Spleen (tissue), 11 donors: ENCODE results near the gene MICALL2. TPM values are rescaled to one million over a fixed set of nuclear protein-coding genes. Genes with fewer than 3 reads are reported as not detected.

Source experiments
- DNase-seq: peaks from one replicate; pipeline ENCODE4 v3.0.0-alpha.2; 2020
- H3K27ac ChIP-seq, 8 donors: fragments of 200-600 bp; sonication (generic) in 7 of 8; 1 replicate in 4 of 8; 2 replicates in 4 of 8; pipeline versions ENCODE4 v1.5.0 to v1.8.0; 2016 to 2021; ENCODE audit warnings: inconsistent platforms in 4 of 8, mild to moderate bottlenecking in 4 of 8, moderate library complexity in 1 of 8
- H3K27me3 ChIP-seq, 7 donors: fragments of 200-600 bp; sonication (generic) in 6 of 7; replicated peaks in 1 of 7; 1 replicate in 4 of 7; 2 replicates in 3 of 7; pipeline versions ENCODE4 v1.5.0 to v1.8.0; 2016 to 2021; ENCODE audit warnings: inconsistent platforms in 3 of 7, mild to moderate bottlenecking in 1 of 7
- H3K36me3 ChIP-seq, 6 donors: fragments of 200-600 bp; sonication (generic) in 5 of 6; 1 replicate in 4 of 6; 2 replicates in 2 of 6; pipeline versions ENCODE4 v1.5.0 to v1.8.0; 2016 to 2021; ENCODE audit warnings: inconsistent platforms in 2 of 6
- H3K4me1 ChIP-seq, 6 donors: fragments of 200-600 bp; sonication (generic) in 5 of 6; 1 replicate in 3 of 6; 2 replicates in 3 of 6; pipeline versions ENCODE4 v1.5.0 to v1.8.0; 2016 to 2021; ENCODE audit warnings: inconsistent platforms in 3 of 6
- H3K4me3 ChIP-seq, 8 donors: fragments of 200-600 bp; sonication (generic) in 7 of 8; 1 replicate in 4 of 8; 2 replicates in 4 of 8; pipeline versions ENCODE4 v1.5.0 to v1.8.0; 2016 to 2021; ENCODE audit warnings: inconsistent platforms in 4 of 8, mild to moderate bottlenecking in 4 of 8, moderate library complexity in 2 of 8
- H3K9me3 ChIP-seq, 8 donors: fragments of 200-600 bp; sonication (generic) in 7 of 8; 1 replicate in 4 of 8; 2 replicates in 4 of 8; pipeline versions ENCODE4 v1.5.0 to v1.8.0; 2016 to 2021; ENCODE audit warnings: inconsistent platforms in 4 of 8
- CTCF ChIP-seq, 11 experiments: fragments of 200-600 bp in 7 of 11; fragments of 450-650 bp in 4 of 11; sonication (generic) in 4 of 11; IDR thresholded peaks in 8 of 11; conservative IDR thresholded peaks in 3 of 11; 1 replicate in 7 of 11; 2 replicates in 4 of 11; pipeline versions ENCODE4 v1.4.0 to v1.8.0; 2016 to 2021; ENCODE audit warnings: antibody characterized with exemption in 11 of 11, inconsistent platforms in 4 of 11, mild to moderate bottlenecking in 1 of 11
- POLR2A ChIP-seq, 3 donors: fragments of 450-650 bp; IDR thresholded peaks; one replicate each; pipeline ENCODE4 v1.5.1; 2017; ENCODE audit warnings: antibody characterized with exemption in 3 of 3, mild to moderate bottlenecking in 1 of 3
- POLR2AphosphoS5 ChIP-seq, 3 donors: sonication (generic); formaldehyde crosslinking; IDR thresholded peaks; one replicate each; pipeline ENCODE4 v1.5.1; 2017; ENCODE audit warnings: antibody characterized with exemption in 3 of 3
- WGBS, 5 donors: extraction: QIAGEN DNeasy Blood & Tissue Kit in 3 of 5; methylation state at CpG; one replicate each; pipeline versions ENCODE4 v1.1.5 to v1.1.7; 2013 to 2018; 5-methylcytosine and 5-hydroxymethylcytosine counted together
- intact Hi-C: fragments of 100-400 bp; cut with DNase I; formaldehyde crosslinking; loops from one replicate; pipeline ENCODE4 v1.15.0; 2023; ENCODE audit warnings: low total_unique reads
- polyA plus RNA-seq, 3 donors: library from polyadenylated mRNA; stranded (reverse); fragments of 200-250 nt; gene quantifications; one replicate each; pipeline ENCODE4 v1.2.1, GENCODE V29; 2013
- total RNA-seq, 7 donors: library from RNA; depleted of rRNA in 3 of 7; stranded (reverse); fragments of >200 nt in 3 of 7; fragmentation: NEBNext Ultra II Directional in 4 of 7; extraction: Animal tissue kit (Norgen Biotek cat#: 25700) in 4 of 7; gene quantifications; one replicate each; pipeline versions ENCODE4 v1.1.0 to v1.2.1, GENCODE V29; 2016 to 2021
- donor health status: healthy with polysubstance abuse.
- donor health status: DM: no; HTN: no; CAD: no; lungs with moderate emphysema.
- donor health status: DM: no; HTN: no; CAD: no.
- donor health status: Bipolar disorder and iron deficiency.
- donor health status: healthy.
- donor health status: DM: no; HTN: no; CAD: no.
- donor health status: DM: yes; HTN: yes; CAD: no.

Gene MICALL2
- total and polyA plus RNA-seq, 10 donors = 36.3 to 361 (median 96.7) TPM

GRCh38 chr7:1385809-1386622 is 73.3 kb downstream of the MICALL2 start:
- intact Hi-C loops = no loop called here
- Histone ChIP-seq H3K4me3 (no peak overlapping the region), H3K4me1 (no peaks in the 10 kb centered on the region), H3K27me3 (peaks cover 0 to 90% (median 36%) of the 10 kb centered on the region in 7 donors), H3K27ac (no peak overlapping the region), H3K9me3 (peaks cover 0 to 8% (median 0%) of the 10 kb centered on the region in 8 donors), H3K36me3 (no peaks in the 10 kb centered on the region)
- 52 to 66% (median 56%) methylated on average over 23 to 38 of the region's 38 CpGs for WGBS, 5 donors
- DNase-seq = no peak
- TF ChIP-seq CTCF (IDR thresholded peaks at IDR 0.05 in 8 of 11, conservative IDR thresholded peaks at IDR 0.05 in 3 of 11) (no peak), POLR2A (IDR thresholded peaks at IDR 0.05) (no peak), POLR2AphosphoS5 (IDR thresholded peaks at IDR 0.05) (no peak)

GRCh38 chr7:1385086-1385808 is 74.0 kb downstream of the MICALL2 start:
- 53 to 69% (median 63%) methylated on average over 15 to 23 of the region's 23 CpGs for WGBS, 5 donors

More at GRCh38 chr7:1385086-1385808, 74.0 kb downstream of the MICALL2 start:
- Histone ChIP-seq H3K4me3 (no peak overlapping the region), H3K4me1 (no peaks in the 10 kb centered on the region), H3K27me3 (peaks cover 0 to 91% (median 38%) of the 10 kb centered on the region in 7 donors), H3K9me3 (peaks cover 0 to 6% (median 0%) of the 10 kb centered on the region in 8 donors), H3K36me3 (no peaks in the 10 kb centered on the region), H3K27ac (no peak overlapping the region)
- peak; percentile 61 for DNase-seq
- intact Hi-C loops = no loop called here
- TF ChIP-seq POLR2AphosphoS5 (IDR thresholded peaks at IDR 0.05) (no peak), CTCF (IDR thresholded peaks at IDR 0.05 in 8 of 11, conservative IDR thresholded peaks at IDR 0.05 in 3 of 11) (no peak), POLR2A (IDR thresholded peaks at IDR 0.05) (no peak)

Other genes with a start within 250 kb of the MICALL2 start
- gene UNCX, start 226.6 kb downstream of the MICALL2 start, total RNA-seq = not detected
- gene UNCX, start 226.6 kb downstream of the MICALL2 start, polyA plus RNA-seq = not detected
- gene INTS1, start 44.9 kb upstream of the MICALL2 start, total RNA-seq = 10 to 100 TPM; 47.3 to 95.7 (median 79.0) TPM
- 100 to 1,000 TPM in 1 of 3 donors, 10 to 100 TPM in 2; 51.4 to 126 (median 80.3) TPM for gene INTS1, start 44.9 kb upstream of the MICALL2 start, polyA plus RNA-seq
- 10 to 100 TPM; 11.2 to 36.6 (median 27.0) TPM for gene MAFK, start 71.2 kb upstream of the MICALL2 start, total RNA-seq
- gene MAFK, start 71.2 kb upstream of the MICALL2 start, polyA plus RNA-seq = 10 to 100 TPM in 2 of 3 donors, 1 to 10 TPM in 1; 8.9 to 30.4 (median 10.3) TPM
- under 1 TPM in 3 of 7 donors, not detected in 4; 0.17 to 0.39 (median 0.28) TPM for gene TMEM184A, start 96.7 kb upstream of the MICALL2 start, total RNA-seq
- gene TMEM184A, start 96.7 kb upstream of the MICALL2 start, polyA plus RNA-seq = under 1 TPM; 0.09 to 0.26 (median 0.15) TPM
- 10 to 100 TPM; 18.2 to 41.1 (median 23.0) TPM for gene PSMG3, start 110.6 kb upstream of the MICALL2 start, total RNA-seq
- gene PSMG3, start 110.6 kb upstream of the MICALL2 start, polyA plus RNA-seq = 10 to 100 TPM; 84.5 to 89.9 (median 86.7) TPM
- gene ELFN1, start 210.8 kb upstream of the MICALL2 start, total RNA-seq = 1 to 10 TPM; 2.3 to 3.9 (median 2.8) TPM
- gene ELFN1, start 210.8 kb upstream of the MICALL2 start, polyA plus RNA-seq = under 1 TPM; 0.22 to 0.70 (median 0.41) TPM